Stimulated activated effector memory CD8-positive, alpha-beta T cell treated with anti-CD3 and anti-CD28 coated beads, Interleukin-12 subunit alpha, Interleukin-12 subunit beta, amount 100 ng/mL, for 72 hours (primary cell): Measurements from ENCODE around the gene CACNG4.

Source experiments
- ATAC-seq: fragments of 150-1000 bp; cut with Tn5 transposase; 2 replicates; pipeline ENCODE4 v1.10.0; 2021
- DNase-seq, 2 donors: peaks; one replicate each; pipeline ENCODE4 v3.0.0; 2021 to 2022; ENCODE audit warnings: low spot score in 2 of 2
- H3K27ac Mint-ChIP-seq: one replicate; pipeline ENCODE4 v1.8.0; 2022; ENCODE audit warnings: mild to moderate bottlenecking, mixed read lengths
- H3K36me3 Mint-ChIP-seq: one replicate; pipeline ENCODE4 v1.8.0; 2022; ENCODE audit warnings: mild to moderate bottlenecking, mixed read lengths
- H3K4me1 Mint-ChIP-seq: one replicate; pipeline ENCODE4 v1.8.0; 2022; ENCODE audit warnings: mixed read lengths
- H3K4me3 Mint-ChIP-seq: one replicate; pipeline ENCODE4 v1.8.0; 2022; ENCODE audit warnings: mild to moderate bottlenecking, mixed read lengths
- H3K9me3 Mint-ChIP-seq: one replicate; pipeline ENCODE4 v1.8.0; 2022; ENCODE audit warnings: mixed read lengths

The CACNG4 gene

GRCh38 chr17:67044016-67044772 is 79.7 kb downstream of the CACNG4 start, which contains the start of gene CACNG1:
Gene CACNG1 (plus strand): TSS chr17:67044554. CDS start chr17:67044661, 107 bp downstream.
- Mint-ChIP-seq H3K9me3 (peaks cover 9% of the 10 kb centered on the region), H3K4me1 (no peaks in the 10 kb centered on the region), H3K4me3 (no peak within 1 kb of the TSS), H3K36me3 (no peaks in the 10 kb centered on the region), H3K27ac (no peak within 1 kb of the TSS)
- no peak for DNase-seq
- no peak for ATAC-seq

- Mint-ChIP-seq H3K9me3 (peaks cover 9% of the 10 kb centered on the region), H3K36me3 (no peaks in the 10 kb centered on the region), H3K4me1 (no peaks in the 10 kb centered on the region), H3K27ac (no peak overlapping the region), H3K4me3 (no peak overlapping the region)
- ATAC-seq, result no peak
- DNase-seq, result no peak
Measured at GRCh38 chr17:67044940-67045339, 80.4 kb downstream of the CACNG4 start.

DNA sequence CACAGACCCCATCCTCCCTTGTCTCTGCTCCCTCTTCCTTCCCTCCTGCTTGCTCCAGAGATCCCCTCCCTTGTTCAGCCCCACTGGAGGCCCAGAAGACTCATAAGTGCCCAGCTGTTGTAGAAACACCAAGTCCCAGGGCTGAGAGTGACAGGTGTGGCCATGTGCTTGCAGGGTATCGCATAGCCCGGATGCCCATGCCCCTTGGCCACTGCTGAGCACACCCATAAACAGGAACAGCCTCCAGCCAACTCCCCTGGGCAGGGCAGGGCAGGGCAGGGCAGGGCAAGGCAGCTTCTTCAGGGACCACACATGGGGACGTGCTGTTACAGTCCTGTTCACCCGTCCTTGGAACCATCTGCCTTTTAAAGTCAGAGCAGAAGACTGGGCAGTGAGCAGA is 81.9 kb downstream of the CACNG4 start:
- Mint-ChIP-seq H3K4me1 (no peaks in the 10 kb centered on the region), H3K27ac (no peak overlapping the region), H3K36me3 (no peaks in the 10 kb centered on the region), H3K4me3 (no peak overlapping the region), H3K9me3 (peaks cover 9% of the 10 kb centered on the region)
- DNase-seq (no peak), ATAC-seq (no peak)

GRCh38 chr17:67047382-67047781 is 82.9 kb downstream of the CACNG4 start:
- H3K4me1 Mint-ChIP-seq, result no peaks in the 10 kb centered on the region
- no peak overlapping the region for H3K4me3 Mint-ChIP-seq
- H3K9me3 Mint-ChIP-seq, result peaks cover 9% of the 10 kb centered on the region
- DNase-seq (no peak), ATAC-seq (no peak)
- H3K27ac Mint-ChIP-seq, result no peak overlapping the region
- no peaks in the 10 kb centered on the region for H3K36me3 Mint-ChIP-seq

DNA sequence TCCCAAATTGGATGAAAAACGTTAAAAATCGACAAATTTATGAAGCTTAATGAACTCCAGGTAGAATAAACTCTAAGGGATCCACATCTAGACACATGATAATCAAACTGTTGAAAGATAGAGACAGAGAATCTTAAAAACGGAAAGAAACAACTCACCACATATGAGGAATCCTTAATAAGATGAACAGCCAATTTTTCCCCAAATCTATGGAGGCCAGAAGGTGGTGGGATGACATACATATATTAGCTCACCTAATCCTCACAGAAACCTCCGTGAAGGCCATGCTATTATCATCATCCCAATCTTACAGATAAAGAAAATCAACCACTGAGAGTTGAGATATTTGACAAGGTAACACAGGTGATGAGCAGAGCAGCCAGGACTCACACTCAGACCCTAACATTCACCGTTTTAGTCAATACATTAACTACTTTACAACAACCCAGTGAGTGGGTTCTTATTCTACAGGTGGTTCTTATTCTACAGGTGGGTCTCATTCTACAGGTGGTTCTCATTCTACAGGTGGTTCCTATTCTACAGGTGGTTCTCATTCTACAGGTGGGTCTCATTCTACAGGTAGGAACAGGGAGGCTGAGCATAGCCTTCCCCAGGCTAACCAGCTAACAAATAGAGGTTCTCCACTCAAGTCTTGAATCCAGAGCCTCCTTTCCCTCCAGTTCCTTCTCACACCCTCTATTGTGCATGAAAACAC is 84.7 kb downstream of the CACNG4 start:
- Mint-ChIP-seq H3K36me3 (no peaks in the 10 kb centered on the region), H3K4me1 (no peaks in the 10 kb centered on the region), H3K9me3 (peaks cover 9% of the 10 kb centered on the region), H3K27ac (no peak overlapping the region), H3K4me3 (no peak overlapping the region)
- ATAC-seq, result no peak
- DNase-seq, result no peak

DNA sequence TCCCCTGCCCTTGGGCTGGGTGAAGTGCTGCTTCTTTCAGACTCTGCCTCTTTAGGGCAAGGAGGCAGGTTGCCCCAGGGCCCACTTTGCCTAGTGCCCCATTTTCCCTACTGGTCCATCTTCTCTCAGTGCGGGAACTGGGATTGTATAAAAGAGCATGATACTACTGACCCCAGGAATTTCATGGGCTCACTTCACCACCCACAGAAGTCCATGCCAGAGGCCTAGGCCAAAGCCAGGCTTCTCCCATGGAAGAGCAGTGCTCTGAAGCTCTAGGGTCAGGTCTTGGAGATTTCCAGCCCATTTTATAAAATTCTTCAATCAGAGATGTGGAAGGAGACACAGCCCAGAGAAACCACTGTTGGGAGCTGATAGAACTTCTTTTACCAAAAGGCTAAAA is 85.6 kb downstream of the CACNG4 start:
- no peak overlapping the region for H3K27ac Mint-ChIP-seq
- DNase-seq, result no peak
- H3K36me3 Mint-ChIP-seq, result no peaks in the 10 kb centered on the region
- peaks cover 9% of the 10 kb centered on the region for H3K9me3 Mint-ChIP-seq
- H3K4me3 Mint-ChIP-seq, result no peak overlapping the region
- no peak for ATAC-seq
- H3K4me1 Mint-ChIP-seq, result no peaks in the 10 kb centered on the region

GRCh38 chr17:67050471-67051154 is 86.1 kb downstream of the CACNG4 start:
- H3K9me3 Mint-ChIP-seq, result peaks cover 9% of the 10 kb centered on the region
- H3K27ac Mint-ChIP-seq, result no peak overlapping the region
- no peak for DNase-seq
- no peak overlapping the region for H3K4me3 Mint-ChIP-seq
- no peak for ATAC-seq
- no peaks in the 10 kb centered on the region for H3K36me3 Mint-ChIP-seq
- no peaks in the 10 kb centered on the region for H3K4me1 Mint-ChIP-seq

- Mint-ChIP-seq H3K4me3 (no peak overlapping the region), H3K27ac (no peak overlapping the region), H3K9me3 (peaks cover 9% of the 10 kb centered on the region), H3K36me3 (no peaks in the 10 kb centered on the region), H3K4me1 (no peaks in the 10 kb centered on the region)
- DNase-seq (no peak), ATAC-seq (no peak)
Measured at GRCh38 chr17:67051155-67051538, 86.6 kb downstream of the CACNG4 start.

DNA sequence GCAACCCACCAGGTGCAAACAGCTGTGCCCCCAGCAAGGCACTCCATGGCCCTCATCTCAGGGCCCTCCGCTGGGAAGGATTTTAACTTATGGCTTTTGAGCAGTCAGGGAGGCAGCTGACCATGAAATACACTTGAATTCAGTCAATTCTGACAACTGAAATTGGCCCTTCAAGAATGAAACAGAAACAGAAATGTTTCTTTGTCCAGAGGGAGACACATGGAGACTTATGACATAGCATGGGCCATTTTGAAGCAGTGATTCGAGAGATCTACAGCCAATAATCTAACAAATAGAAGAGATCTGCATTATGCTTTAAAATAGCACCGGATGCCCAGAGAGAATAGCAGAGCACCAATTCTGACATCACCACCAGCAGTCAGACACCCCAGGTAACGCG is 87.3 kb downstream of the CACNG4 start:
- ATAC-seq (no peak), DNase-seq (no peak)
- Mint-ChIP-seq H3K9me3 (peaks cover 9% of the 10 kb centered on the region), H3K4me1 (no peaks in the 10 kb centered on the region), H3K4me3 (no peak overlapping the region), H3K27ac (no peak overlapping the region), H3K36me3 (no peaks in the 10 kb centered on the region)

GRCh38 chr17:67052720-67053437 is 88.4 kb downstream of the CACNG4 start:
- no peak for DNase-seq
- no peak for ATAC-seq
- Mint-ChIP-seq H3K9me3 (peaks cover 9% of the 10 kb centered on the region), H3K4me1 (no peaks in the 10 kb centered on the region), H3K36me3 (no peaks in the 10 kb centered on the region), H3K27ac (no peak overlapping the region), H3K4me3 (no peak overlapping the region)

GRCh38 chr17:67053438-67054000 is 89.0 kb downstream of the CACNG4 start:
- Mint-ChIP-seq H3K4me1 (no peaks in the 10 kb centered on the region), H3K27ac (no peak overlapping the region), H3K9me3 (peaks cover 6% of the 10 kb centered on the region), H3K36me3 (no peaks in the 10 kb centered on the region), H3K4me3 (no peak overlapping the region)
- ATAC-seq (no peak), DNase-seq (no peak)

DNA sequence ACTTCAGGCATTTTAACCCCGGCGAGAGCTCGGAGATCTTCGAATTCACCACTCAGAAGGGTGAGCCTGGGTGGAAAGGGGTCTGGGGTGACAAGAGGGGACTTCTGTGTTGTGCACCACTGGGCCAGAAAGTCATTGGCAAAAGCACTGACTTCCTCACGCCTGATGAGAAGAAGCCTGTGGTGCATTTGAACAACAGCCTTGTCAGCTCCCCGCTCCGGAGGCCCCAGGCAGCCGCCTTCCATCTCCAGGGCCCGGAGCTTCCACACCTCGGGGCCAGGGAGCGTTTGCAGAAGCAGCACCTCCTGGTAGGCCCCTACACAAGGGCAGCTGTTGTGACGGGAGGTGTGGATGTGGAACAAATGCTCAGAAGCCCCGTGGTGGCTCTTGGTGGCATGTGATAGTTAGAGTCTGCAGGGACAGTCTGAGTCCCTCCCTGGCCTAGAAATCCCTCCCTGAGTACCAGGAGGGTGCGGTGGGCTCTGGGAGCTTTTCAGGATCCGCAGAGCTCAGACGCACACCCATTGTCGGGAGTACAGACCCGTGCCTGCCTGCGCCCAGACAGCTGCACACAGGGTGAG is 89.6 kb downstream of the CACNG4 start:
- H3K9me3 Mint-ChIP-seq, result no peaks in the 10 kb centered on the region

GRCh38 chr17:67054608-67055007 is 90.1 kb downstream of the CACNG4 start:
- H3K9me3 Mint-ChIP-seq, result no peaks in the 10 kb centered on the region
- no peak overlapping the region for H3K4me3 Mint-ChIP-seq
- H3K36me3 Mint-ChIP-seq, result no peaks in the 10 kb centered on the region
- DNase-seq (no peak), ATAC-seq (no peak)
- no peak overlapping the region for H3K27ac Mint-ChIP-seq
- no peaks in the 10 kb centered on the region for H3K4me1 Mint-ChIP-seq

More for the DNA sequence above, 89.6 kb downstream of the CACNG4 start:
- no peak overlapping the region for H3K4me3 Mint-ChIP-seq
- no peak for DNase-seq
- H3K27ac Mint-ChIP-seq, result no peak overlapping the region
- no peak for ATAC-seq
- no peaks in the 10 kb centered on the region for H3K36me3 Mint-ChIP-seq
- no peaks in the 10 kb centered on the region for H3K4me1 Mint-ChIP-seq

- Mint-ChIP-seq H3K27ac (no peak overlapping the region), H3K36me3 (no peaks in the 10 kb centered on the region), H3K4me3 (no peak overlapping the region), H3K4me1 (no peaks in the 10 kb centered on the region), H3K9me3 (no peaks in the 10 kb centered on the region)
- no peak for ATAC-seq
- DNase-seq, result no peak
Measured at GRCh38 chr17:67055041-67055443, 90.5 kb downstream of the CACNG4 start.
